Adrenal gland (tissue), 12 donors: Measurements from ENCODE around the gene GBGT1. TPM values are rescaled to one million over a fixed set of nuclear protein-coding genes. Genes with fewer than 3 reads are reported as not detected.

Experiments used
- DNase-seq, 7 donors: peaks; one replicate each; pipeline ENCODE4 v3.0.0-alpha.2; 2019 to 2020
- H3K27ac ChIP-seq, 5 donors: fragments of 200-600 bp; sonication (generic) in 4 of 5; 1 replicate in 3 of 5; 2 replicates in 2 of 5; pipeline versions ENCODE4 v1.5.1 to v1.8.0; 2016 to 2020; ENCODE audit warnings: mild to moderate bottlenecking in 1 of 5
- H3K27me3 ChIP-seq: fragments of 200-600 bp; 2 replicates; pipeline ENCODE4 v1.8.0; 2021
- H3K36me3 ChIP-seq, 2 donors: fragments of 200-600 bp; replicated peaks in 1 of 2; 1 replicate in 1 of 2; 2 replicates in 1 of 2; pipeline versions ENCODE4 v1.5.1 to v1.8.0; 2018 to 2022
- H3K4me1 ChIP-seq, 2 donors: fragments of 200-600 bp; replicated peaks in 1 of 2; 1 replicate in 1 of 2; 2 replicates in 1 of 2; pipeline versions ENCODE4 v1.5.1 to v1.8.0; 2018 to 2021
- H3K4me3 ChIP-seq, 4 donors: fragments of 200-600 bp; sonication (generic) in 3 of 4; one replicate each; pipeline ENCODE4 v1.5.1; 2016 to 2018
- H3K9me3 ChIP-seq, 3 donors: fragments of 200-600 bp; sonication (generic) in 1 of 3; replicated peaks in 1 of 3; 1 replicate in 2 of 3; 2 replicates in 1 of 3; pipeline versions ENCODE4 v1.5.1 to v1.8.0; 2016 to 2021
- CTCF ChIP-seq, 6 experiments: fragments of 450-650 bp in 4 of 6; fragments of 200-600 bp in 2 of 6; sonication (generic) in 1 of 6; IDR thresholded peaks; 1 replicate in 5 of 6; 2 replicates in 1 of 6; pipeline versions ENCODE4 v1.5.1 to v1.8.0; 2016 to 2021; ENCODE audit warnings: antibody characterized with exemption in 6 of 6, mild to moderate bottlenecking in 2 of 6, moderate library complexity in 1 of 6
- POLR2A ChIP-seq, 2 donors: fragments of 450-650 bp; IDR thresholded peaks; one replicate each; pipeline ENCODE4 v1.6.1; 2017; ENCODE audit warnings: antibody characterized with exemption in 2 of 2, mild to moderate bottlenecking in 2 of 2, moderate library complexity in 1 of 2
- WGBS, 4 donors: extraction: QIAGEN DNeasy Blood & Tissue Kit in 2 of 4; methylation state at CpG; one replicate each; pipeline versions ENCODE4 v1.1.5 to v1.1.7; 2013 to 2017; 5-methylcytosine and 5-hydroxymethylcytosine counted together
- intact Hi-C, 2 donors: fragments of 100-400 bp; cut with DNase I; formaldehyde crosslinking; loops; one replicate each; pipeline versions ENCODE4 v1.14.1 to v1.15.0; 2022 to 2023
- polyA plus RNA-seq, 3 donors: library from polyadenylated mRNA; stranded (reverse); fragments of 200-250 nt in 2 of 3; fragments of 350-450 nt in 1 of 3; fragmentation: Illumina TruSeq in 1 of 3; extraction: RNeasy Lipid Tissue Mini Kit (QIAGEN cat#74804) in 1 of 3; gene quantifications; one replicate each; pipeline ENCODE4 v1.2.3, GENCODE V29; 2013 to 2014
- total RNA-seq, 9 donors: library from RNA; depleted of rRNA in 4 of 9; stranded (reverse); fragments of >200 nt in 4 of 9; fragments of 120-200 nt in 1 of 9; fragmentation: NEBNext Ultra II Directional in 1 of 9; extraction: Animal tissue kit (Norgen Biotek cat#: 25700) in 1 of 9; gene quantifications; one replicate each; pipeline versions ENCODE4 v1.1.0 to v1.2.4, GENCODE V29; 2013 to 2023
- donor health status: healthy with polysubstance abuse.
- donor health status: Bipolar disorder and iron deficiency.
- donor health status: DM: yes; HTN: yes; CAD: no.
- donor health status: DM: no; HTN: no; CAD: no.
- donor health status: DM: no; HTN: no; CAD: no.
- donor health status: DM: yes; HTN: yes; CAD: no.

The GBGT1 gene
- total and polyA plus RNA-seq, 12 donors = 3.5 to 67.5 (median 29.2) TPM

DNA sequence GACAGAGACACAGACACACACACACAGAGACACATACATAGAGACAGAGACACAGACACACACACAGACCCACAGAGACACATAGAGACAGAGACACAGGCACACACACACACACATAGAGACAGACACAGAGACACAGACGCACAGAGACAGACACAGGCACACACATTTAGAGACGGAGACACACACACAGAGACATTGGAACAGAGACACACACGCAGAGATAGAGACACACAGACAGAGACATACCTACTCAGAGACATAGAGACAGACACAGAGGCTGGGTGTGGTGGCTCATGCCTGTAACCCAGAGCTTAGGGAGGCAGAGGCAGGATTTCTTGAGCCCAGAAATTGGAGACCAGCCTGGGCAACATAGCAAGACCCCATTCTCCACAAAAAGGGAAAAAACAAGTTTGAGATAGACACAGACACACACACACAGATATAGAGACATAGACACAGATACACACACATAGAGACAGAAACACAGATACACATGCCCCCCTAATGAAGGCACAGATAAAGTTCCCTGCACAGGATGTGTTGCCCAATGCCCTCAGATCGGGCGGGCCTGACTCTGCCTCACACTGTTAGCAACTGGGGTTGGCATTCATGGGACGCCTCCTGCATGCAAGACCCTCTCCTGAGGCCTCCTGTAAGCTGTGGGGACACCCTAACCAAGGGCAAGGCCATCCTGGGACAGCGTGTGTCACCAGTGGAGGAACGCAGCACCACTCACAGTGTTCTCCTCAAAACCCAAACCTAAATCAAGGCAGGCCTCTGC lies 39.4 kb downstream of the GBGT1 start:
- intact Hi-C loops = no loop called here
- 79 to 94% (median 82%) methylated on average over 6 to 8 of the region's 8 CpGs for WGBS, 4 donors
- Histone ChIP-seq H3K4me3 (no peak overlapping the region), H3K9me3 (no peaks in the 10 kb centered on the region), H3K36me3 (no peaks in the 10 kb centered on the region), H3K27me3 (no peaks in the 10 kb centered on the region), H3K27ac (peak overlapping the region in 2 of 5 donors; percentile 17 to 47), H3K4me1 (peaks cover 43 to 54% of the 10 kb centered on the region in 2 donors)
- no peak for TF ChIP-seq CTCF (IDR thresholded peaks at IDR 0.05)
- no peak for TF ChIP-seq POLR2A (IDR thresholded peaks at IDR 0.05)
- peak in 1 of 7 donors; percentile 39 for DNase-seq

DNA sequence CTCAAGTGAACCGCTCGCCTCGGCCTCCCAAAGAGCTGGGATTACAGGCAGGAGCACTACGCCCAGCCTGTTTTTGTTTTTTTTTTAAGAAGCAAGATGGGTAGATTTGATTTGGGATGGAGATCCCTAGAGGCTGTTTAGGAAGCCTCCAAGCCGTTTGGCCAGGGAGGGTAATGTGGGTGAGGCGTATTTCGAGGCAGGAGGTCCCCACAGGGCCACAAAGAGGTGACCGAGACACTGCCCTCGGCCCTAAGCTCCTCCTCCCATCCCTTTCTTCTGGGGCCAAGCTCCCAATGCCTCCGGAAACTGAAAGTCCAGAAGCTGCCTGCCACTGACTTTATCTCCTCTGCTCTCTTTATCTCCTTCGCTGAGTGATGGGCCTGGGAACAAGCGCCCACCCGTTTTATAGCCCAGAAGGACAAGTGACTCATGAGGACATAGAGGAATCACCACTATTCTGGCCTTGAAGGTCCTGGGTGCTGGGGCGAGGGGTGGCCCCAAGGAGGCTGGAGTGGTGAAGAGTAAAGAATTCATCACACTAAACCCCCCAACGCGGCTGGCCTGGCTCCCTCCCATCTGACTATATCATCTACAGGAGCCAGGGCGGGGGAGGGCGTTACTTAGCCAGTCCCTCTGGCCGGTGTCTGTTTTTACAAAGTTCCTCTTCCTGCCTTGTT lies 40.6 kb downstream of the GBGT1 start:
- Histone ChIP-seq H3K4me3 (no peak overlapping the region), H3K36me3 (no peaks in the 10 kb centered on the region), H3K4me1 (peaks cover 55 to 66% of the 10 kb centered on the region in 2 donors), H3K9me3 (no peaks in the 10 kb centered on the region), H3K27ac (peak overlapping the region; percentile 76 to 96 (median 85)), H3K27me3 (no peaks in the 10 kb centered on the region)
- intact Hi-C loops = no loop called here
- DNase-seq = peak; percentile 73 to 92 (median 88)
- peak in 1 of 2 donors; percentile 69 for TF ChIP-seq POLR2A (IDR thresholded peaks at IDR 0.05)
- peak in 1 of 6 experiments; percentile 4 for TF ChIP-seq CTCF (IDR thresholded peaks at IDR 0.05)
- 15 to 26% (median 25%) methylated on average over 18 to 19 of the region's 19 CpGs for WGBS, 4 donors

DNA sequence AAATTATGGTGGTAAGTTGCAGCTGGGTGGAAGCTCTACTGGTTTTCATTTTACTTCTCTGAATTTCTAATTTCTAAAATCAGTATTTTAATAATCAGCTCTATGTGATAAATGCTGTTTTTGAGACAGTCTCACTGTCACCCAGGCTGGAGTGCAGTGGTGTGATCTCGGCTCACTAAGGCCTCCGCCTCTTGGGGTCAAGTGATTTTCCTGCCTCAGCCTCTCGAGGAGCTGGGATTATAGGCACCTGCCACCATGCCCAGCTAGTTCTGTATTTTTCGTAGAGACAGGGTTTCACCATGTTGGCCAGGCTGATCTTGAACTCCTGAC lies 41.1 kb downstream of the GBGT1 start:
- intact Hi-C loops = no loop called here
- 36 to 47% (median 40%) methylated on average over 4 of the region's 4 CpGs for WGBS, 4 donors
- no peaks in the 10 kb centered on the region for H3K9me3 ChIP-seq
- TF ChIP-seq CTCF (IDR thresholded peaks at IDR 0.05) (no peak), POLR2A (IDR thresholded peaks at IDR 0.05) (no peak)
- H3K36me3 ChIP-seq = no peaks in the 10 kb centered on the region
- H3K4me1 ChIP-seq = peaks cover 59 to 71% of the 10 kb centered on the region in 2 donors
- peak in 1 of 7 donors; percentile 15 for DNase-seq
- H3K27ac ChIP-seq = peak overlapping the region; percentile 76 to 96 (median 85)
- H3K27me3 ChIP-seq = no peaks in the 10 kb centered on the region
- H3K4me3 ChIP-seq = no peak overlapping the region

DNA sequence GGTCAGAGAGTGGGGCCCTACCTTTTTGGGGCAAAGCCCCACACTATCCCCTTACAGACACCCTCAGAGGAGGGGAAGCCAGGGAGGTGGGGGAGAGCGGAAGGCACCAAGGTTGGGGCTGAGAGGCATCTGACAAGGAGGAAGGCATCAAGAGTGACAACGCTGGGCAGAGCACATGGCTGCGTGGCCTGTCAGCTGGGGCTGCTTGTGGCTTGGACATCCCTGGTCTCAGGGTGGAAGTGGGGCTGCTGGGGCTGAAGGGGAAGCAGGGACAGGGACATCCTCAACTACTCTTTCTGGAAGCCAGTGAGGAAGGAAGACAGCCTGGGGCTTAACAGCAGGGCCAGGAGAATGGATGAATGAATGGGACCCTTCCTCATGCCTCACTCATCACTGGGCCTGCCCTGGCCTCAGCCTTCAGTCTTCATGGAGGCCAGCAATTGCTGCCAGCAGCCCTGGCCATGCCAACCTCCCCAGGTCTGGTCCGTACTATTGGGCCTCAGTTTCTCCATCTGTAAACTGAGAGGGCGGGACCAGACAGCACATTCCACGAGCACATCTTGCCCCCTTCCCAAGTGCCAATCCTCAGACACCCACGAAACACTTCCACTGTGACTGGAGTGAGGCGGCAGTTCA lies 41.7 kb downstream of the GBGT1 start:
- intact Hi-C loops = no loop called here
- TF ChIP-seq POLR2A (IDR thresholded peaks at IDR 0.05) (no peak), CTCF (IDR thresholded peaks at IDR 0.05) (no peak)
- no peak overlapping the region for H3K4me3 ChIP-seq
- peak in 5 of 7 donors; percentile 50 to 73 (median 59) for DNase-seq
- no peaks in the 10 kb centered on the region for H3K9me3 ChIP-seq
- peaks cover 65 to 72% of the 10 kb centered on the region in 2 donors for H3K4me1 ChIP-seq
- WGBS, 4 donors = 80 to 83% (median 80%) methylated on average over 7 to 8 of the region's 8 CpGs
- H3K36me3 ChIP-seq = no peaks in the 10 kb centered on the region
- H3K27me3 ChIP-seq = no peaks in the 10 kb centered on the region
- H3K27ac ChIP-seq = peak overlapping the region; percentile 80 to 96 (median 85)
